Epithelial cell of proximal tubule (primary cell): ENCODE data around the gene NRXN2. TPM values are rescaled to one million over a fixed set of nuclear protein-coding genes. Genes with fewer than 3 reads are reported as not detected.

Source experiments
- DNase-seq: peaks from one replicate; pipeline ENCODE4 v3.0.0-alpha.2; 2011; ENCODE audit warnings: low read depth
- H3K4me3 ChIP-seq: 2 replicates; pipeline ENCODE4 v1.5.1; 2011; ENCODE audit warnings: low read depth, mild to moderate bottlenecking, low read length
- CTCF ChIP-seq: conservative IDR thresholded peaks from 2 replicates; pipeline ENCODE4 v1.5.1; 2012; ENCODE audit warnings: low read depth, mild to moderate bottlenecking, low read length
- total RNA-seq: library from RNA; depleted of rRNA; stranded (reverse); fragments of >200 nt; gene quantifications from 2 replicates; pipeline ENCODE4 v1.2.3, GENCODE V29; 2015

The NRXN2 gene
- total RNA-seq, 1 donor from 2014 or later = not detected

- DNase-seq = no peak
- H3K4me3 ChIP-seq = no peak overlapping the region
- no peak for TF ChIP-seq CTCF
These were observed 43.2 kb downstream of the NRXN2 start for GRCh38 chr11:64679846-64680245.

- no peak overlapping the region for H3K4me3 ChIP-seq
- DNase-seq = no peak
- TF ChIP-seq CTCF = no peak
These were observed 45.5 kb downstream of the NRXN2 start for GRCh38 chr11:64677441-64678023.

- TF ChIP-seq CTCF = no peak
- DNase-seq = no peak
- H3K4me3 ChIP-seq = no peak overlapping the region
These were observed 46.8 kb downstream of the NRXN2 start for GRCh38 chr11:64676261-64676615.

GRCh38 chr11:64675450-64676260, 47.3 kb downstream of the NRXN2 start:
- TF ChIP-seq CTCF = no peak
- no peak for DNase-seq
- H3K4me3 ChIP-seq = no peak overlapping the region

GRCh38 chr11:64674774-64675173, 48.2 kb downstream of the NRXN2 start:
- DNase-seq = no peak
- TF ChIP-seq CTCF = no peak
- H3K4me3 ChIP-seq = no peak overlapping the region

GRCh38 chr11:64673279-64673678, 49.7 kb downstream of the NRXN2 start:
- no peak for TF ChIP-seq CTCF
- no peak for DNase-seq
- no peak overlapping the region for H3K4me3 ChIP-seq

GRCh38 chr11:64672875-64673274, 50.1 kb downstream of the NRXN2 start:
- no peak for DNase-seq
- TF ChIP-seq CTCF = no peak
- no peak overlapping the region for H3K4me3 ChIP-seq
